Retinal pigment epithelial cell (primary cell): Measurements from ENCODE around the gene JOSD2.

Experiments used
- DNase-seq: peaks from one replicate; pipeline ENCODE4 v3.0.0-alpha.2; 2010; ENCODE audit warnings: low read depth
- H3K4me3 ChIP-seq: 2 replicates; pipeline ENCODE4 v1.5.1; 2011; ENCODE audit warnings: mild to moderate bottlenecking, low read length, control low read depth, moderate library complexity
- CTCF ChIP-seq: conservative IDR thresholded peaks from 2 replicates; pipeline ENCODE4 v1.5.1; 2011; ENCODE audit warnings: low read depth, low read length, control low read depth, inconsistent platforms

Gene JOSD2

DNA sequence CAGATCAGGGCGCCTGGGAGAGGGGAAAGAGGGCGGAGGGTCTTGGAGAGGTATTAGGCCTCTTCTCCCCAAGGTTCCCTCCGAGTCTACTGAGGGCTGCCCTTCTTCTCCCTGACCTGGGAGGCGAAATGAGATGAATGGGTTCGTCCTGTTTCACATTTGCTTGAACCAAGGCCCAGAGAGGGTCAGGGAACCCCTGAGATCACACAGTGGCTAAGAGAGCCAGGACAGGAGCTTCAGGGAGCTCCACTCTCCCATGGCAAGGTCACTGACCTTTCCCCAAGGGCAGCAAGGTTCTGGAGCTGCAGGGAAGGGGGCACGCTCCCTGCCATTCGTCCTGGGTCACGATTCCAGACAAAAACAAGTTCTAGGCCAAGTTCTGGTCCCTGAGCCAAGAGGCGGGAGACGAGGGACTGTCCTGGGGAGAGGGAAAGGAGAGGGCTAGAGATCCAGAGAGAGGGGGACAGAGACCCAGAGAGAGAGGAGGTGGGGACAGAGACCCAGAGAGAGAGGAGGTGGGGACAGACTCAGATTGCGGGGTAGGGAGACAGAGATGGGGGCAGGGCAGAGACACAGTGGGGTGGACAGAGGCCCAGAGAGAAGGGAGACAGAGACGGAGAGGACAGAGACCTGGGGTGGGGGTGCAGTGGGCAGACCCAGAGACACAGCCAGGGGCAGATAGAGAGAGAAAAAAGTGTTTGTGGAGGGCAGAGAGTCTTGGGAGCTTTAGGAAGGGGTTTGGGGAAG, 2.2 kb upstream of the JOSD2 start:
- no peak for TF ChIP-seq CTCF
- no peak for DNase-seq
- no peak overlapping the region for H3K4me3 ChIP-seq

DNA sequence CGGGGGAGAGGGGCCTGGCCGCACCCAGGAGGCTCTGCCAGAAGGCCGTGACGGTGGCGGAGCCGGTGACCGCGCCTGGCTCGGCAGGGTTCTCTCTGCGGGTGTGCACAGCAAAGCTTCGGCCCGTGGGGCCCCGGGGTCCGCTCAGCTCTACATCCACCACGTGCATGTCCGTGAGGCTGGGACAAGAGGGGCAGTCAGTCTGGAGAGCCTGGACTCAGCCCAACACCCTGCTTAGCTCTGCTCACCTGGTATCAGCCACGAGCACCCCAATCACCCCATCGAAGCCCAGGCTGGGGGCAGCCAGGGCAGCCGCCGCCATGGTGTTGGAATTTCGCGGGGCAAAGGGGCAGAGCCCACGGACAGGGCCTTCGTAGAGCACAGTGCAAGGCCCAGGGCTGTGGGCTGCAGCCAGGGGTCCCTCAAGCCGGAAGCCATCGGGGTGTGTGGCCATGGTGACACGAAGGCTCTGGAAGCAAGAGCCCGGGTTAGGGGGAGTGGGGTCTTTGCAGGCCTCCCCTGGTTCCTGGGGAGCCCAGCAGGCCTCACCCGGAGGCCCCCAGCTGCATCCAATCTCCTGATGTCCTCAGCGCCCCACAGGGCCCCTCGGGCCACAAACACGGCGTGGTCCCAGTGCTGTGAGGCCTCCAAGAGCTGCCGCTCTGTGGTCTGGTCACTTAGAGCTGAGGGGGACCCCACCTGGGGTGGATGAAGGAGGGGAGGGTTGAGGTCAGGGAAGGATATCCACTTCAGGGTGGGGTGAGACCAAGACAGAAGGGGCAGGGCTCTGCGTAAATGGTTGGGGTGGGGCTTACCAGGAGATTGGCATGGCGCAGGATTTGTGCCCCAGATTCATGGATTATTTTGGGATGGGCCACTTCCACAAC, 1.4 kb upstream of the JOSD2 start:
- no peak overlapping the region for H3K4me3 ChIP-seq
- no peak for DNase-seq
- TF ChIP-seq CTCF = no peak

- H3K4me3 ChIP-seq = peak overlapping the region; percentile 83
- no peak for TF ChIP-seq CTCF
- DNase-seq = no peak
Observed at GRCh38 chr19:50510700-50511068, 307 bp downstream of the JOSD2 start.

- TF ChIP-seq CTCF = no peak
- peak overlapping the region; percentile 83 for H3K4me3 ChIP-seq
- DNase-seq = no peak
Observed at GRCh38 chr19:50510121-50510670, 795 bp downstream of the JOSD2 start.

- no peak for TF ChIP-seq CTCF
- no peak for DNase-seq
- no peak overlapping the region for H3K4me3 ChIP-seq
Observed at GRCh38 chr19:50509366-50509765, 1.6 kb downstream of the JOSD2 start.

DNA sequence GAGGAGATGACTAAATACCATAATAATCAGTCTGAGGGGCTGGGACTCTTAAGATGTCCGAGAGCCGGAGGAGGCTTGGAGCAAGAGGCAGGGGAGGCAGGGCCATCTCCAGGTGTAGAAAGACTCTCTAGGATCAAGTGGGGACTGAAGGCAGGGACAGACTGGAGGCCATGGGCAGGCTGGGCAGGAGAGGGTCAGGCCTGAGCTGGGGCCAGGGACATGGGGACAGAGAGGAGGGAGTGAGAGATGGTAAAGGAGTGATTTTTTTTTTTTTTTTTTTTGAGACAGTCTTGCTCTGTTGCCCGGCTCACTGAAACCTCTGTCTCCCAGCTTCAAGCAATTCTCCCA, 2.2 kb downstream of the JOSD2 start:
- H3K4me3 ChIP-seq = no peak overlapping the region
- no peak for DNase-seq
- no peak for TF ChIP-seq CTCF

DNA sequence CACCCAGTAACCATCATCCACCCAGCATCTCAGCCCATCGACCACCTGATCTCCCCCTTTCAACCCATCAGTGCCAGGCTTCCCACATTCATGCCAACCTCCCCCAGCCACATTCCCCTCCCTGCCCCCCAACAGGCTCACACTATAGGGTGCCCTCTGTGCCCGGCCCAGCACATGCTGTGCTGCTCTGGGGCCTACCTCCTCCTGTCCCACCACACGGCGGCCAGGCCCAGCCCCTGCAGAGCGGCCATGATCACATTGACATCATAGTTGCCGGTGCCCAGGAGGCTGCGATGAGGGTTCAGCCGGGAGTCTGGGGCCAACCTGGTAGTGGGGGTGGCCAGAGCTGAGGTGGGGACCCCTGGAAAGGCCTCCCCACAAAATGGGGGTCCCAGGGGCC, 3.6 kb downstream of the JOSD2 start:
- H3K4me3 ChIP-seq = no peak overlapping the region
- no peak for TF ChIP-seq CTCF
- no peak for DNase-seq
